ENCODE data around the gene RAPGEF4. TPM values are rescaled to one million over a fixed set of nuclear protein-coding genes. Genes with fewer than 3 reads are reported as not detected.

The RAPGEF4 gene
- total RNA-seq, 4 donors from 2014 or later = 3.7 to 8.9 (median 5.2) TPM

- Histone ChIP-seq H3K27ac (replicated peaks in 1 of 4) (no peak overlapping the region), H3K36me3 (no peaks in the 10 kb centered on the region), H3K27me3 (peaks cover 0 to 7% (median 0%) of the 10 kb centered on the region in 4 donors), H3K9me3 (no peaks in the 10 kb centered on the region), H3K4me1 (no peaks in the 10 kb centered on the region), H3K4me3 (no peak overlapping the region)
- no peak for DNase-seq (ENCODE audit: extremely low spot score)
- no peak for TF ChIP-seq POLR2A (IDR thresholded peaks at IDR 0.05; ENCODE audit: low read depth)
- TF ChIP-seq CTCF (IDR thresholded peaks at IDR 0.05) = no peak
- no peak for TF ChIP-seq POLR2AphosphoS5 (IDR thresholded peaks at IDR 0.05)
- no peak for TF ChIP-seq EP300 (IDR thresholded peaks at IDR 0.05)
- intact Hi-C loops (cut with DNase I) = no loop called here
- 98% methylated on average over 2 of the region's 2 CpGs for WGBS
These were observed 10.4 kb upstream of the RAPGEF4 start for GRCh38 chr2:172725284-172725683.

DNA sequence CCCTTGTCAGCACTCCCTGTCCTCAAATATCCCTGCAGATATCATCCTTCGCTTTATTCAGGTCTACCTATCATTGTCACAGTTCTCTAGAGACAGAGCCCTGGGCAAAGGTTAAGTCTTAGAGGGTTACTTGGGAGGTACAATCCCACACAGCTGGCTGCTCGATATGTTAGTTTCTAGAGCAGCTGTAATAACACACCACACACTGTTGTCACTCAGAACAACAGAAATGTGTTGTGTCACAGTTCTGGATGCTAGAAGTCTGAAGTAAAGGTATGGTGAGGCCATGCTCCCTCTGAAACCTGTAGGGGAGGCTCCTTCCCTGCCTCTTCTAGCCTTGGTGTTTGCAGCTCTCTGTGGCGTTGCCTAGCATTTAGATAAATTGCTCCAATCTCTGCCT, 9.9 kb upstream of the RAPGEF4 start:
- Histone ChIP-seq H3K27ac (replicated peaks in 1 of 4) (no peak overlapping the region), H3K9me3 (no peaks in the 10 kb centered on the region), H3K4me1 (no peaks in the 10 kb centered on the region), H3K4me3 (no peak overlapping the region), H3K36me3 (no peaks in the 10 kb centered on the region), H3K27me3 (peaks cover 0 to 7% (median 0%) of the 10 kb centered on the region in 4 donors)
- no peak for DNase-seq (ENCODE audit: extremely low spot score)
- TF ChIP-seq CTCF (IDR thresholded peaks at IDR 0.05) (no peak), EP300 (IDR thresholded peaks at IDR 0.05) (no peak), POLR2A (IDR thresholded peaks at IDR 0.05; ENCODE audit: low read depth) (no peak), POLR2AphosphoS5 (IDR thresholded peaks at IDR 0.05) (no peak)
- 85% methylated on average over 3 of the region's 3 CpGs for WGBS
- intact Hi-C loops (cut with DNase I) = no loop called here

DNA sequence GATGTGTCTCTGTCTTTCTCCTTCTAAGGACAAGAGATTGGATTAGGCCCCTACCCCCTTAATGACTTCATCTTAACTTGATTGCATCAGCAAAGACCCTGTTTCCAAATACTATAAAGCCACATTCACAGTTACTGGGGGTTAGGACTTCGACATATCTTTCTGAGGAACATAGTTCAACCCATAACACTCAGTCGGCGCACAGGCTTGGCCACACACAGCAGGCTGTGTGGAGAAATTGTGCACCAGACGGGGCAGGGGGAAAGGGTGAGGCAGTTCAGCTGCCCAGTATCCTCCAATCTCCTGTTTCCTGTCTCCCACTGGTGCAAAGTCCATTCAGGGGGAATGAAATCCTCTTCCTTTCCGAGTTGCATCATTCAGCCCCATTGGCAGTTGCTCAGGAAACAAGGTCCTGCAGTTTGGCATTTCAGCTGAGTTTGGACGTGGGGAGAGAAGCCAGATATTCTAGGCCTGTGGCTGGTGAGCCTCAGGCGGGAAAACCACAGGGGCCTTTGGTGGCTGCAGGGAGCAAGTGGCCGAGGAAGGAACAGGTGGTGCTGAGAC, 9.4 kb upstream of the RAPGEF4 start:
- intact Hi-C loops (cut with DNase I) = no loop called here
- DNase-seq (ENCODE audit: extremely low spot score) = no peak
- Histone ChIP-seq H3K4me1 (no peaks in the 10 kb centered on the region), H3K27me3 (peaks cover 0 to 7% (median 0%) of the 10 kb centered on the region in 4 donors), H3K4me3 (no peak overlapping the region), H3K9me3 (no peaks in the 10 kb centered on the region), H3K27ac (replicated peaks in 1 of 4) (no peak overlapping the region), H3K36me3 (no peaks in the 10 kb centered on the region)
- TF ChIP-seq CTCF (IDR thresholded peaks at IDR 0.05) (no peak), EP300 (IDR thresholded peaks at IDR 0.05) (no peak), POLR2AphosphoS5 (IDR thresholded peaks at IDR 0.05) (no peak), POLR2A (IDR thresholded peaks at IDR 0.05; ENCODE audit: low read depth) (no peak)
- WGBS = 79% methylated on average over 8 of the region's 8 CpGs

DNA sequence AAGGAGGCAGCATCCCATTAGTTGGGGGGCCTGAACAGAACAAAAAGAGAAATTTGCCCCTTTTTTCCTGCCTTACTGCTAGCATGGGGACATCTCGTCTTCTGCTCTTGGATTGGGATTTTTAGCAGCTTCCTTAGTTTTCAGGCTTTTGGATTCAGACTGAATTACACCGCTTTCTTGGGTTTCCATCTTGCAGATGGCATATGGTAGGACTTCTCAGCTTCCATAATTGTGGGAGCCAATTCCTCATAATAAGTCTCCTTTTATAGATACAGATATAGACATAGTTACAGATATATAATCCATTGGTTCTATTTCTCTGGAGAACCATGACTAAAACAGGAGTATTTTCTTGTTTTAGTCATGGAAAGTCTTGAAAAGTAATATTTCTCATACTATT, 5.2 kb upstream of the RAPGEF4 start:
- Histone ChIP-seq H3K36me3 (no peaks in the 10 kb centered on the region), H3K9me3 (no peaks in the 10 kb centered on the region), H3K27me3 (peaks cover 0 to 22% (median 8%) of the 10 kb centered on the region in 4 donors), H3K4me1 (peaks cover 0 to 5% (median 4%) of the 10 kb centered on the region in 4 donors), H3K27ac (replicated peaks in 1 of 4) (no peak overlapping the region), H3K4me3 (no peak overlapping the region)
- intact Hi-C loops (cut with DNase I) = no loop called here
- no peak for TF ChIP-seq CTCF (IDR thresholded peaks at IDR 0.05)
- no peak for TF ChIP-seq EP300 (IDR thresholded peaks at IDR 0.05)
- TF ChIP-seq POLR2A (IDR thresholded peaks at IDR 0.05; ENCODE audit: low read depth) = no peak
- no peak for DNase-seq (ENCODE audit: extremely low spot score)
- WGBS = 92% methylated on average over 2 of the region's 2 CpGs

Data from esophagus muscularis mucosa (tissue), 4 donors.